Cardiac muscle cell (in vitro differentiated cells and primary cell): ENCODE measurements around the gene INSIG1. TPM values are rescaled to one million over a fixed set of nuclear protein-coding genes. Genes with fewer than 3 reads are reported as not detected.

Experiments used
- DNase-seq, 2 donors: peaks; one replicate each; pipeline versions ENCODE4 v3.0.0 to v3.0.0-alpha.2; 2010 to 2017; ENCODE audit warnings: low read depth in 1 of 2, low spot score in 1 of 2
- H3K27ac ChIP-seq: fragments of 200-600 bp; sonication (generic); 2 replicates; pipeline ENCODE4 v1.5.1; 2016
- H3K27me3 ChIP-seq: fragments of 200-600 bp; sonication (generic); 2 replicates; pipeline ENCODE4 v1.6.0; 2016; ENCODE audit warnings: control low read depth
- H3K36me3 ChIP-seq: fragments of 200-600 bp; sonication (generic); 2 replicates; pipeline ENCODE4 v1.5.1; 2016; ENCODE audit warnings: control low read depth
- H3K4me1 ChIP-seq: fragments of 200-600 bp; sonication (generic); 2 replicates; pipeline ENCODE4 v1.8.1; 2017; ENCODE audit warnings: low read depth, mild to moderate bottlenecking, mixed run types
- H3K4me3 ChIP-seq: fragments of 200-600 bp; sonication (generic); 2 replicates; pipeline ENCODE4 v1.5.1; 2016; ENCODE audit warnings: mild to moderate bottlenecking
- H3K9me3 ChIP-seq: fragments of 200-600 bp; sonication (generic); 2 replicates; pipeline ENCODE4 v1.5.1; 2017; ENCODE audit warnings: low read depth, mild to moderate bottlenecking, control low read depth
- CTCF ChIP-seq: IDR thresholded peaks from 2 replicates; pipeline ENCODE4 v1.5.1; 2012; ENCODE audit warnings: low read depth, mild to moderate bottlenecking, low read length
- polyA plus RNA-seq: library from polyadenylated mRNA; unstranded; fragments of >200 nt; fragmentation: Nextera tagmentation; extraction: Ambion mirVana; gene quantifications from 2 replicates; pipeline ENCODE4 v1.2.1, GENCODE V29; 2016
- total RNA-seq: library from RNA; depleted of rRNA; stranded (reverse); fragments of >200 nt; gene quantifications from 2 replicates; pipeline ENCODE4 v1.2.3, GENCODE V29; 2016

INSIG1 gene
- total and polyA plus RNA-seq, 2 experiments from 2014 or later = 76.3 to 103 TPM

- H3K4me3 ChIP-seq = no peak overlapping the region
- TF ChIP-seq CTCF = no peak
- H3K27me3 ChIP-seq = peaks cover 34% of the 10 kb centered on the region
- no peak overlapping the region for H3K27ac ChIP-seq
- H3K9me3 ChIP-seq = no peaks in the 10 kb centered on the region
- H3K4me1 ChIP-seq = no peaks in the 10 kb centered on the region
- H3K36me3 ChIP-seq = no peaks in the 10 kb centered on the region
- no peak for DNase-seq
Measured at GRCh38 chr7:155355176-155355575, 57.5 kb downstream of the INSIG1 start.

- H3K27me3 ChIP-seq = peaks cover 34% of the 10 kb centered on the region
- H3K4me1 ChIP-seq = no peaks in the 10 kb centered on the region
- H3K9me3 ChIP-seq = no peaks in the 10 kb centered on the region
- no peak overlapping the region for H3K4me3 ChIP-seq
- no peaks in the 10 kb centered on the region for H3K36me3 ChIP-seq
- no peak for DNase-seq
- no peak for TF ChIP-seq CTCF
- no peak overlapping the region for H3K27ac ChIP-seq
Measured at GRCh38 chr7:155355745-155356144, 58.1 kb downstream of the INSIG1 start.

GRCh38 chr7:155356323-155357105 is 58.8 kb downstream of the INSIG1 start:
- TF ChIP-seq CTCF = peak; percentile 27
- no peaks in the 10 kb centered on the region for H3K4me1 ChIP-seq
- H3K27ac ChIP-seq = no peak overlapping the region
- H3K9me3 ChIP-seq = no peaks in the 10 kb centered on the region
- H3K36me3 ChIP-seq = no peaks in the 10 kb centered on the region
- H3K4me3 ChIP-seq = no peak overlapping the region
- peaks cover 37% of the 10 kb centered on the region for H3K27me3 ChIP-seq
- peak in 1 of 2 donors; percentile 41 for DNase-seq

- peaks cover 37% of the 10 kb centered on the region for H3K27me3 ChIP-seq
- TF ChIP-seq CTCF = no peak
- peak in 1 of 2 donors; percentile 75 for DNase-seq
- no peak overlapping the region for H3K27ac ChIP-seq
- no peaks in the 10 kb centered on the region for H3K9me3 ChIP-seq
- H3K36me3 ChIP-seq = no peaks in the 10 kb centered on the region
- H3K4me3 ChIP-seq = no peak overlapping the region
- no peaks in the 10 kb centered on the region for H3K4me1 ChIP-seq
Measured at GRCh38 chr7:155357573-155358041, 59.9 kb downstream of the INSIG1 start.

GRCh38 chr7:155358066-155358947 is 60.6 kb downstream of the INSIG1 start:
- Histone ChIP-seq H3K4me1 (no peaks in the 10 kb centered on the region), H3K36me3 (no peaks in the 10 kb centered on the region), H3K27ac (no peak overlapping the region), H3K27me3 (peaks cover 37% of the 10 kb centered on the region), H3K4me3 (no peak overlapping the region), H3K9me3 (no peaks in the 10 kb centered on the region)
- TF ChIP-seq CTCF = no peak
- DNase-seq = no peak
